ENCODE results near the gene IL1R2.

- TF ChIP-seq CTCF (IDR thresholded peaks at IDR 0.05) (no peak), POLR2AphosphoS5 (IDR thresholded peaks at IDR 0.05) (peak in 1 of 3 donors; percentile 36)
Observed at GRCh38 chr2:102027036-102027980, 35.5 kb downstream of the IL1R2 start.

All from suprapubic skin (tissue), 3 donors.